GM19240 (cell line): ENCODE results near the gene AP3M1.
A peak's percentile ranks its signal among the peaks of the same experiment; 100 is the strongest.

ENCODE experiments used
- DNase-seq: peaks from one replicate; pipeline ENCODE4 v3.0.0; 2011; ENCODE audit warnings: low spot score; ENCODE audit not compliant: insufficient read length

Gene AP3M1

GRCh38 chr10:74114041-74114448 is 36.6 kb downstream of the AP3M1 start:
- no peak for DNase-seq

DNA sequence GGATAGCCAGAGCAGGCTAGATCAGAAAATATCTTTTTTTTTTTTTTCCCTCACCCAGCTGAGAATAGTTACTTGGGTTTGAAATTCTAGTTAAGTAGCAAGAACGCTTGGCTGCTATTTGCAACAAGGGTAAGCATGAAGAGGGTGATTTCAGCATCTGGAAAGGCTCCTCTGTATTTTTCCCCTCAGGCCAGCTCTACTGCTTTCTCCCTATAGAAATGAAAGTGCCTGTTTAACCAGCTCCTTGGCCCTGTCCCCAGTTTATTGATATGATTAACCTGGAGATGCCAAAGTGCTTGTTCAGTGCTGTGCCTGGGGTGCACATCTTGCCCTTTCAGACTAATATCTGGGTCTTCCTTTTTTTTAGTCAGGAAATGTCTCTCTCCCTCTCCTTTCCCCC is 37.1 kb downstream of the AP3M1 start:
- no peak for DNase-seq

GRCh38 chr10:74111799-74112198 is 38.8 kb downstream of the AP3M1 start:
- no peak for DNase-seq

DNA sequence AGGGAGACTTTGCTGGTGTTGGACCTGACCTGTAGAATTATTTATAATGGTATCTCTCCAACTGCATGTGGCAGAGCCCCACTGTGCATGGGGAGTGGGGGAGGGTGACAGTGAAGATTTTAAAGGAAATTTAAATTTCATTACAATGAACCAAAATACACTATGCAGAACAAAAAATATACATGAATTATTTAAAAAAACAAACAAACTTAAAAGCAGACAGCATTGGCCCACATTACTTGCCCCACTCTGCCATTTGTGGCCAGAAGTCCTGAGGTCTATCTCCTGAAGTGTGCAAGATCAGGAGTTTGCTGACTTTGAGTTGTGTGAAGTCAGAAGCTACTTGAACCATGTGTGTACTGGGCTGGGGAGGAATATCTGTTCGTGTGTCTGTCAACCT is 40.5 kb downstream of the AP3M1 start:
- no peak for DNase-seq

- no peak for DNase-seq
These were observed 41.2 kb downstream of the AP3M1 start for GRCh38 chr10:74109452-74109851.

DNA sequence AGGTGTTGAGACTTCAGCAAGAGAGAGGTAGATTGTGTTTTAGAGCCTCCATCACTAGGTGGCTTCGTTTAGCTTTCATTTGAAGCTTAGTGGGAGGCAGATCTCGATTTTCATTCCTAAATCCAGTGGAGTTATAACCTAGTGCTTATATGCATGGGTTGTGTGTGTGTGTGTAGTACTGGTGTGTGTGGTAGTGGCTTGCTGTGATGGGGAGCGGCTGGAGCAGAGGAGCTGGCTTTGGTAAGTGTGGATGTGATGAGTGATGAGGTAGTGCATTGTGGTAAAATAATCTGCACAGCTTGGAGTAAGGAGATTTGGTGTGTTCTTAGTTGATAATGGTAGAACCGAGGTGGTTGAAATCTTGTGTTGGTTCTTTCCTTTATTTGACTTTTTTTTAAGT is 43.2 kb downstream of the AP3M1 start:
- DNase-seq: no peak

GRCh38 chr10:74104996-74105395 is 45.6 kb downstream of the AP3M1 start:
- no peak for DNase-seq

- DNase-seq: no peak
These were observed 46.1 kb downstream of the AP3M1 start for GRCh38 chr10:74104480-74104879.

DNA sequence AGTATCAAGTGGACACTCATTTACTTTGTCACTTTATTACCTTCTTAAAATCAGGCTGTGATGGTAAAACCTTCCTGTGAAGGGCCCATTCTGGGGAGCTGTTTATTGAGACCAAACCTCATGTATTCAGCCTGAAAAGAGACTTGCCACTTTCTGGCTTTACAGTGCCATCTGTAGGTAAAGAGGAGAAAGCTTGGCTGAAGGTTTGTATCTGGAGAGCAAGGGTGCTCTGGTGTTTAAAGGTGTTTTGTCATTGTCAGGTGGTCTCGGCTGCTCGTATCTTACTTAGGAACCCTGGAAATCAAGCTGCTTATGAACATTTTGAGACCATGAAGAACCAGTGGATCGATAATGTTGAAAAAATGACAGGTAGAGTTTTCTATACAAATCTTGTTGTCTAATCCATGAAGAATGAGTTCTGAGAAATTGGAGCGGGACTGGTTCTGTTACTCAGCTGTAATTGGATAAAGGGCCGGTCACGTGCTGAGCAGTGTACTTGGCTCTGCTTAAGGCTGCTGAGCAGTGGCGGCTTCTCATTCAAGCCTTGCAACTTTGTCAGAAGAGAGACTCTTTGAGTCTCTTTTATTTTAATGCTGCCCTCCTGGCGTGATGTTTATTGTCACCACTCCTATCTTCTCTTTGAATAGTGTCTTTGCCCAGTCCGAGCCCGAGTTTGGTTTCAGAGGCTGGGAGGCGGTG is 46.9 kb downstream of the AP3M1 start:
- DNase-seq: no peak

- DNase-seq: no peak
These were observed 50.8 kb downstream of the AP3M1 start for GRCh38 chr10:74099836-74100235.

DNA sequence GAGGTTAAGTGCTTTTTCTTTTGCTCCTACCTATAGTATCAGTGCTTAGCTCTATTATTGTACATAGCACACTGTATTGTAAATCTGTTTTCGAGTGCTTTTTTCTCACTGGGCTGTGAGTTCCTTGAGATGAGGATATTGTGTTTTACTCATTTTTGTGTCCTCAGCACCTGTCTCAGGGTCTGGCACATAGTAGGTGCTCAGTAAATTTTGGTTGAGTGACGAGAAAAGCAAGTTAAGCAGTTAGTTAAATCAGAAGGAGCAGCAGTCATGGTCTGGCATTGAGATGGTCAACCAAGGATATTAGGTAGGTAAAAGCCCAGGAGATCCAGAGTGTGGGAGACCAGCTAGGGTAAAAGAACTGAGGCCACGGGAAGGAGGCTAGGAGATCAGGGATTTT is 51.2 kb downstream of the AP3M1 start:
- no peak for DNase-seq

- no peak for DNase-seq
These were observed 52.9 kb downstream of the AP3M1 start for GRCh38 chr10:74097776-74098175.

- peak; percentile 29 for DNase-seq
These were observed 53.9 kb downstream of the AP3M1 start for GRCh38 chr10:74096777-74097176.

DNA sequence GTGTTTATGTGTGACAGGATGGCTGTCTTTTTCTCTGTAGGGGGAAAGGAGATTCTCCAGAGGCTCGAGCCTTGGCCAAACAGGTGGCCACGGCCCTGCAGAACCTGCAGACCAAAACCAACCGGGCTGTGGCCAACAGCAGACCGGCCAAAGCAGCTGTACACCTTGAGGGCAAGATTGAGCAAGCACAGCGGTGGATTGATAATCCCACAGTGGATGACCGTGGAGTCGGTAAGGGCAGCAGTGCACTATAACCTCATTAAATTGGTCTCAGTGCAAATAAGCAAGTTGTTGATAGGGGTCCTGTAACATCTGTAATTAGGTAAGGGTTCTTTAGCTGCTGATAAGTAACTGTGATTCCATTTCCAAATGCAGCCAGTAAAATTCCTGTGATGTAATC is 56.4 kb downstream of the AP3M1 start:
- DNase-seq: no peak

- no peak for DNase-seq
These were observed 57.0 kb downstream of the AP3M1 start for GRCh38 chr10:74093530-74094164.

- no peak for DNase-seq
These were observed 58.3 kb downstream of the AP3M1 start for GRCh38 chr10:74092372-74092771.

DNA sequence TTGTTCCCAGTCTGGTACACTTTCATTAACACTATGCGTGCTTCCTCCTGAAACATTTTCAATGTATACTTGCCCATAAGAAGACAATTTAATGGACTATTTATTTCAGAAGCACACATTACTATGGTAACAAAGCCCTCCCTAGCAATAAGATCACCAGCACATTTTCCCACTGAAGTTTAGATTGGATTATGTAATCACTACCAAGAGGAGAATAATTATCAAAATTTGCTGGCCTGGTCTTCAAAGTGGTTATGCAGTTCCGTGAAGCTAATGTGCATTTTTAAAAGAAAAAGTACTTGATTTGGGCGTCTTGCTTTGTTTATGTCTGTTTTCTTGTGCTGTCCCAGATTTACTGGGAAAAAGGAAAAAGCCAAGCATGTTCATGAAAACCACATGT is 61.9 kb downstream of the AP3M1 start:
- no peak for DNase-seq

- no peak for DNase-seq
These were observed 64.3 kb downstream of the AP3M1 start for GRCh38 chr10:74086317-74086716.

DNA sequence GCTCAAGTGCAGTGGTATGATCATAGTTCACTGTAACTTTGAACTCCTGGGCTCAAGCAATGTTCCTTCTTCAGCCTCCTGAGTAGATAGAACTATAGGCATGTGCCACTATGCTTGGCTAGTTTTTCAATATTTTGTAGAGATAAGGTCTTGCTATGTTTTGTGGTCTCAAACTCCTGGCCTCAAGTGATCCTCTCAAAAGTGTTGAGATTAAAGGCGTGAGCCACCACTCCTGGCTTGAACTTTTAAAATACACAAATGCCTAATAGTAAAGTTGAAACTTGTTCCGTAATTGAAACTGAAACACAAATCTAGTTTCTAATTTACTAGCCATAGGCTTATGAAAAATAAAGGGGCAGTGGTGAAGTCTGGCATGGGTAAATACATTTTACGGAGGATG is 65.7 kb downstream of the AP3M1 start:
- DNase-seq: no peak

- DNase-seq: no peak
These were observed 67.3 kb downstream of the AP3M1 start for GRCh38 chr10:74083304-74083703.

DNA sequence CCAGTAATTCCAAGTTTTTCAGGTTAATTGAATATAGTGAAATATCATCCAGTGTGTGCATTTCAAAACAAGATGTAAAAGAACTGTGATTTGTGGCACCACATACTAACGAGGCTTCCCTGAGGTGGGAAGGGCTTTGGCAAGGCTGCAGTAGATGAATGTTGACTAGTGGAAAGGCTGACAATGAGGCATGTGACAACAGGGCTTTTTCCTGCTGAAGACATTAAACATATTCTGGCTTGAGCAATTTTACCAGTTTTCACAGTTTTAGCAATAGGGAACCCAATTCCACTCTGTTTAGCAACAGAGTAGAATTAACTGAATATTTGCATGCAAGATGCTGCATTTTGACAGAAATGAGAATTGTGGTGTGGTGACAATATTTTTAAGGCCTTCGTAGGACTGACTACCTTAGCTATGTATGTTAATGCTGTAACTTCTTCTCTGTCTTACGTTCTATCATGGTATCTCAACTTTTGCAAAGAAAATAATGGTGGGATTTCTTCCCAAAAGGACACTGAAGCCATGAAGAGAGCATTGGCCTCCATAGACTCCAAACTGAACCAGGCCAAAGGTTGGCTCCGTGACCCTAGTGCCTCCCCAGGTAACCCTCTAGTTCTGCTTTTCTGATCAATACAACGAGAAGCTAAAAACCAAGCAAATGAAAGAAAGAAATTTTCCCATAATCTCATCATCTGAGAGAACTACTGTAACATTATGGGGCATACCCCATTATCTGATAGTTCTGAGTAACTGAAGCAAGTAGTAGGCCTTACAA is 68.5 kb downstream of the AP3M1 start:
- no peak for DNase-seq

GRCh38 chr10:74081192-74081803 is 69.3 kb downstream of the AP3M1 start:
- DNase-seq: no peak
